BJ (cell line): ENCODE measurements around the gene VSTM2B. TPM values are rescaled to one million over a fixed set of nuclear protein-coding genes. Genes with fewer than 3 reads are reported as not detected.

Source experiments
- CTCF ChIA-PET: fragments of 350-600 bp; formaldehyde crosslinking; extraction: SDS; loops from one replicate; lab custom pipeline; 2021; ENCODE audit warnings: antibody characterized with exemption, inconsistent platforms; lab: Yijun Ruan, JAX
- POLR2A ChIA-PET: fragments of 300-600 bp; sonication (Branson Sonifier 250); formaldehyde crosslinking; extraction: SDS; loops from one replicate; lab custom pipeline; 2021; ENCODE audit warnings: antibody characterized with exemption; lab: Charles Lee
- DNase-seq: peaks from one replicate; pipeline ENCODE4 v3.0.0-alpha.2; 2011; ENCODE audit warnings: low read depth
- H3K27me3 ChIP-seq: 2 replicates; pipeline ENCODE4 v1.6.0; 2011; ENCODE audit warnings: low read length; ENCODE audit not compliant: control insufficient read depth, insufficient read depth
- H3K36me3 ChIP-seq: 2 replicates; pipeline ENCODE4 v1.5.1; 2011; ENCODE audit warnings: low read length; ENCODE audit not compliant: control insufficient read depth, insufficient read depth
- H3K4me3 ChIP-seq: 2 replicates; pipeline ENCODE4 v1.5.1; 2011; ENCODE audit warnings: low read depth, mild to moderate bottlenecking, control low read depth, low read length
- polyA plus RNA-seq: library from polyadenylated mRNA; depleted of rRNA; stranded (reverse); fragments of >200 nt; gene quantifications from 2 replicates; pipeline ENCODE4 v1.2.3, GENCODE V29; 2011
- TF ChIP-seq, protein P1 (sequence below): IDR thresholded peaks from 2 replicates; pipeline ENCODE4 v1.5.1; 2011; ENCODE audit warnings: low read depth, mild to moderate bottlenecking, control low read depth, inconsistent platforms, low read length, moderate library complexity; ENCODE audit not compliant: insufficient read depth

Gene VSTM2B
- polyA plus RNA-seq, 1 experiment = not detected

- H3K4me3 ChIP-seq = no peak overlapping the region
- no peak for DNase-seq
- ChIA-PET CTCF (no interaction called here), POLR2A (no interaction called here)
- TF ChIP-seq, protein P1, sequence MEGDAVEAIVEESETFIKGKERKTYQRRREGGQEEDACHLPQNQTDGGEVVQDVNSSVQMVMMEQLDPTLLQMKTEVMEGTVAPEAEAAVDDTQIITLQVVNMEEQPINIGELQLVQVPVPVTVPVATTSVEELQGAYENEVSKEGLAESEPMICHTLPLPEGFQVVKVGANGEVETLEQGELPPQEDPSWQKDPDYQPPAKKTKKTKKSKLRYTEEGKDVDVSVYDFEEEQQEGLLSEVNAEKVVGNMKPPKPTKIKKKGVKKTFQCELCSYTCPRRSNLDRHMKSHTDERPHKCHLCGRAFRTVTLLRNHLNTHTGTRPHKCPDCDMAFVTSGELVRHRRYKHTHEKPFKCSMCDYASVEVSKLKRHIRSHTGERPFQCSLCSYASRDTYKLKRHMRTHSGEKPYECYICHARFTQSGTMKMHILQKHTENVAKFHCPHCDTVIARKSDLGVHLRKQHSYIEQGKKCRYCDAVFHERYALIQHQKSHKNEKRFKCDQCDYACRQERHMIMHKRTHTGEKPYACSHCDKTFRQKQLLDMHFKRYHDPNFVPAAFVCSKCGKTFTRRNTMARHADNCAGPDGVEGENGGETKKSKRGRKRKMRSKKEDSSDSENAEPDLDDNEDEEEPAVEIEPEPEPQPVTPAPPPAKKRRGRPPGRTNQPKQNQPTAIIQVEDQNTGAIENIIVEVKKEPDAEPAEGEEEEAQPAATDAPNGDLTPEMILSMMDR = no peak
- no peaks in the 10 kb centered on the region for H3K27me3 ChIP-seq
- no peaks in the 10 kb centered on the region for H3K36me3 ChIP-seq
Observed at GRCh38 chr19:29546583-29547190, 20.9 kb downstream of the VSTM2B start.

DNA sequence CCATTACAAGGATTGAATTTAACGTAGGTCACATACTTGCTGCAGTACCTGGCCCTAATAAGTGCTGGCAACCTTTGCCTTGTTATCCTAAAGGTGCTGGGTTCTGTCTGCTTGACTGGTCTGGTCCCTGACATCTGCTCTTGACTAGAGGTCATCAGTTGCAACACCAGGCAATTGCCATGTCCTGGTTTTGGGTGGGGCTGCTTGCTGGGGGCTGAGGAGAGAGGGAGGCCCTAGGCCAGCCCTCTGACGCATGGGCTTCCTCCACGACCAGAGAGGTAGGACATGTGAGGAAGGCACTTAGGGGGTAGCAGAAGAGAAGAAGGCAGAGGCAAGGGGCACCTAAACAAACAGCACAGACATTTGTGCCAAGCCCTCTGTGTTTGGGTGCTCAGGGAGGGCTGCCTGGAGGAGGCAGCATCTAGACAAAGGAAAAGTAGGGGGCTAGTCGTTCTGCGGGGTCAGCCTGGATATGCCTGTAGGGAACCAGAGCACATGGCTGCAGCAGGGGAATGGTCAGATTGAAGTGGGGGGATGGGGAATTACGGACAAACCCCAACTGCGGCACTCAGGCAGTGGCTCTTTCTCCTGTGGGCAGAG is 21.7 kb downstream of the VSTM2B start:
- H3K4me3 ChIP-seq = no peak overlapping the region
- ChIA-PET CTCF (no interaction called here), POLR2A (no interaction called here)
- TF ChIP-seq, protein P1 = no peak
- no peaks in the 10 kb centered on the region for H3K27me3 ChIP-seq
- no peaks in the 10 kb centered on the region for H3K36me3 ChIP-seq
- DNase-seq = no peak

DNA sequence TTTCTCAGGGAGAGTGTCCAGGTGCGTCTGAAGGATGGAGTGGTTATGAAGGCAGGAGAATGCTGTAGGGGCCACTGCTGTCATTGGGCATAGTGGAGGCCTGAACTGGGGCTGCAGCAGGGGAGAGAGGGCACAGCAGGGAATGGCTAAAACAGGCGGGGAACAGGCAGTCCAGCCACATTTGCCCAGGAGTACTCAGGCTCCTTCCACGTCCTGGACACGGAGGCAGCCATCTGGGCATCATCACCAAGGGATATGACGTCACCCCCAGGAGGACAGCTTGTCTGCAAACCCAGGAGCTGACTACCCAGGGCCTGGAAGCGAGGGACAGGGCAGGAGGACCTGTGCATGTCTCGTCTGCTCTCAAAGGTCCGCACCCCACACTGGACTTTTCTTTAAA is 22.2 kb downstream of the VSTM2B start:
- TF ChIP-seq, protein P1 = no peak
- no peak for DNase-seq
- Histone ChIP-seq H3K36me3 (no peaks in the 10 kb centered on the region), H3K4me3 (no peak overlapping the region), H3K27me3 (no peaks in the 10 kb centered on the region)
- CTCF ChIA-PET = no interaction called here
- POLR2A ChIA-PET = no interaction called here

- no peak overlapping the region for H3K4me3 ChIP-seq
- no peaks in the 10 kb centered on the region for H3K36me3 ChIP-seq
- no peaks in the 10 kb centered on the region for H3K27me3 ChIP-seq
- DNase-seq = no peak
- CTCF ChIA-PET = interaction anchor here (0.6 kb wide), 1 partner anchor 20 kb away, joined by 3 read pairs; no protein-coding TSS in a partner anchor
- TF ChIP-seq, protein P1 = no peak
- POLR2A ChIA-PET = no interaction called here
Observed at GRCh38 chr19:29548483-29549085, 22.8 kb downstream of the VSTM2B start.
